ENCODE results near the gene EPSTI1.
A peak's percentile ranks its signal among the peaks of the same experiment; 100 is the strongest.
"Not testable (repeated sequence)": the region's sequence is repeated elsewhere in the genome, so short reads cannot be mapped to it uniquely, and the experiment has no call there.

The EPSTI1 gene, protein sequence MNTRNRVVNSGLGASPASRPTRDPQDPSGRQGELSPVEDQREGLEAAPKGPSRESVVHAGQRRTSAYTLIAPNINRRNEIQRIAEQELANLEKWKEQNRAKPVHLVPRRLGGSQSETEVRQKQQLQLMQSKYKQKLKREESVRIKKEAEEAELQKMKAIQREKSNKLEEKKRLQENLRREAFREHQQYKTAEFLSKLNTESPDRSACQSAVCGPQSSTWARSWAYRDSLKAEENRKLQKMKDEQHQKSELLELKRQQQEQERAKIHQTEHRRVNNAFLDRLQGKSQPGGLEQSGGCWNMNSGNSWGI

DNA sequence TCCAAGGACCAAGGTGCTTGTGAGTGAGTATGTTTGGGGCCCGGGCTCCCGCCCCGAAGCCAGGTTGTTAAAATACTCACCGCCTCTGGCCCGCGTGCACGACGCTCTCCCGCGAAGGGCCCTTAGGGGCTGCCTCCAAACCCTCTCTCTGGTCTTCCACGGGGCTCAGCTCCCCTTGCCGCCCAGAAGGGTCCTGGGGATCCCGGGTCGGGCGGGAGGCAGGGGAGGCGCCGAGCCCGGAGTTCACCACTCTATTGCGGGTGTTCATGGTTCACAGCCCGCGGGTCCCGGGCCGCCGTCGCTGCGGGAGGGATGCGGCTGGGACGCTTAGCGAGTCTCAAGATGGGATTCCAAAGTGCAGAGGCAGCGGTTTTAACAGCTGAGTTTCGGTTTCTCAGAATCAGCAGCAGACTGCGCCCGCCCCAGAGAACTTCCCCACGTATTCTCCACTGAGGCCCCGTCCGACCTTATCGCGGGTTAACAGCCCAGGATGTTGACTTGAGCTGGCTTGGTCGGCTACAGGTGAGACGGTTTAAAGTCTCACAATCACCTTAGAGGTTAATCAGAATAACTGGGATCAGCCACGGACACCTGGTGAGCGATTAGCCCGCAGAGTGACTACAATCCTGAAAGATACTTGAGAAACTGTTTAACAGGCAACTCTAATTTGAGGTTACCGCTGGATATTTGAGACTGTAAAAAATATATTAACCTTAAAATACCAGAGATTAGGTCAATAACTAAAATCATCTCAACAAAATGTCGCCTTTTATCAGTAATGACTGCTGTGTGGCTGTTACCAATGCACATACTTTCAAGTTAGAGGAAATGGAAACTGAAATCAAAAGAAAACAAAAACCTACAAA is at the start of gene EPSTI1:
EPSTI1 (minus strand) TSS at position 344 of the 866 bp plus-strand sequence; CDS start at position 268, 76 bp downstream.
- Mint-ChIP-seq H3K27me3 (no peaks in the 10 kb centered on the region), H3K36me3 (ENCODE audit: low read depth) (no peaks in the 10 kb centered on the region), H3K4me3 (peak within 1 kb of the TSS; percentile 88), H3K9me3 (no peaks in the 10 kb centered on the region), H3K27ac (peak within 1 kb of the TSS; percentile 98), H3K4me1 (peaks cover 70% of the 10 kb centered on the region)
- ATAC-seq (peak; percentile 89), DNase-seq (peak; percentile 72)

DNA sequence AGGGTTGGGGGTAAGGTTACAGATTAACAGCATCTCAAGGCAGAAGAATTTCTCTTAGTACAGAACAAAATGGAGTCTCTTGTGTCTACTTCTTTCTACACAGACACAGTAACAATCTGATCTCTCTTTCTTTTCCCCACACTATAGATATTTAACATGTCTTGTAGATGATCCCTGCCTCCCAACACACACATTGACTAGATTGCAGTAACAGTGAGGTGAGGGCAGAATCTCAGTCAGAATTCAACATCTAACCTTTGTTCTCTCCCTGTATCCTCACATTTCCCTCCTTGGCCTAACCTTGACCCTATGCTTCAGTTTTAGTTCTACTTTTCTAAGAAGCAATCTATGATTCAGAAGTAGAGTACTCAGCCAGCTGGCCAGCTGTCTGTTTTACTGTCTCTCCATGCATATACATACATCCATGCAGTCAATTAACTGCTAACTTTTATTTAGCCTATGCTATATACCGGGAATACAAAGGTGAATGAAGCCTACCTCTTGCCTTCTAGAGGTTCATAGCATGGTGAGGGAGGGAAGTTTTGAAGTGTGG is 49.4 kb upstream of the EPSTI1 start:
- no peak overlapping the region for H3K4me3 Mint-ChIP-seq
- peaks cover 49% of the 10 kb centered on the region for H3K4me1 Mint-ChIP-seq
- H3K36me3 Mint-ChIP-seq (ENCODE audit: low read depth) = no peaks in the 10 kb centered on the region
- no peak for DNase-seq
- no peak for ATAC-seq
- no peaks in the 10 kb centered on the region for H3K9me3 Mint-ChIP-seq
- no peak overlapping the region for H3K27ac Mint-ChIP-seq
- H3K27me3 Mint-ChIP-seq = no peaks in the 10 kb centered on the region

DNA sequence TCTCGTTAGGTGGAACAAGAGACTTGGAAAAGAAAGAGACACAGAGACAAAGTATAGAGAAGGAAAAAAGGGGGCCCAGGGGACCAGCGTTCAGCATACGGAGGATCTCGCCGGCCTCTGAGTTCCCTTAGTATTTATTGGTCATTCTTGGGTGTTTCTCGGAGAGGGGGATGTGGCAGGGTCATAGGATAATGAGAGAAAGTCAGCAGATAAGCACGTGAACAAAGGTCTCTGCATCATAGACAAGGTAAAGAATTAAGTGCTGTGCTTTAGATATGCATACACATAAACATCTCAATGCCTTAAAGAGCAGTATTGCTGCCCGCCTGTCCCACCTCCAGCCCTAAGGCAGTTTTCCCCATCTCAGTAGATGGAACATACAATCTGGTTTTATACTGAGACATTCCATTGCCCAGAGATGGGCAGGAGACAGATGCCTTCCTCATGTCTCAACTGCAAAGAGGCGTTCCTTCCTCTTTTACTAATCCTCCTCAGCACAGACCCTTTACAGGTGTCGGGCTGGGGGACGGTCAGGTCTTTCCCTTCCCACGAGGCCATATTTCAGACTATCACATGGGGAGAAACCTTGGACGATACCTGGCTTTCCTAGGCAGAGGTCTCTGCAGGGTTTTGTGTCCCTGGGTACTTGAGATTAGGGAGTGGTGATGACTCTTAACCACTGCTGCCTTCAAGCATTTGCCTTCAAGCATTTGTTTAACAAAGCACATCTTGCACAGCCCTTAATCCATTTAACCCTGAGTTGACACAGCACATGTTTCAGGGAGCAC is 48.7 kb upstream of the EPSTI1 start:
- not testable (repeated sequence) for H3K27ac Mint-ChIP-seq; H3K4me3 Mint-ChIP-seq; DNase-seq; H3K9me3 Mint-ChIP-seq; ATAC-seq; H3K27me3 Mint-ChIP-seq; H3K36me3 Mint-ChIP-seq (ENCODE audit: low read depth)
- peaks cover 43% of the 10 kb centered on the region for H3K4me1 Mint-ChIP-seq

DNA sequence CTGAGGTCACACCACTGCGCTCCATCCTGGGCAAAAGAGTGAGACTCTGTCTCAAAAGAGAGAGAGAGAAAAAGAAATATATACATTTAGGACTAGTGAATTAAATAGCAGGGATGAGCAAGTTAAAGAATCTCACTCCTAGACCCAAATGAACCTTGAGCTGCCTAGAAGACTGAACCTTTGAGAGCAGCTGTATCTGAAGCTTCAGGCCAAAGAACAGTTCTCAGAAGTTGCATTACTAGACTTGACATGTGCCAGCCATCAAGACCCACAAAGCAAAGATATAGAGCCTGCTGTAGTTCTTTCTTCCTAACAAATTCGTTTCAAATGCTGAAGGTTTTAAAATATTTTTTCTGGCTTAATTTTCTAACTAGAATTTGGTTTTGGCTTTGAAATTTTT is 47.9 kb upstream of the EPSTI1 start:
- no peaks in the 10 kb centered on the region for H3K27me3 Mint-ChIP-seq
- no peak for DNase-seq
- H3K36me3 Mint-ChIP-seq (ENCODE audit: low read depth) = peaks cover 1% of the 10 kb centered on the region
- H3K4me1 Mint-ChIP-seq = peaks cover 35% of the 10 kb centered on the region
- H3K27ac Mint-ChIP-seq = no peak overlapping the region
- H3K4me3 Mint-ChIP-seq = no peak overlapping the region
- H3K9me3 Mint-ChIP-seq = no peaks in the 10 kb centered on the region
- no peak for ATAC-seq

DNA sequence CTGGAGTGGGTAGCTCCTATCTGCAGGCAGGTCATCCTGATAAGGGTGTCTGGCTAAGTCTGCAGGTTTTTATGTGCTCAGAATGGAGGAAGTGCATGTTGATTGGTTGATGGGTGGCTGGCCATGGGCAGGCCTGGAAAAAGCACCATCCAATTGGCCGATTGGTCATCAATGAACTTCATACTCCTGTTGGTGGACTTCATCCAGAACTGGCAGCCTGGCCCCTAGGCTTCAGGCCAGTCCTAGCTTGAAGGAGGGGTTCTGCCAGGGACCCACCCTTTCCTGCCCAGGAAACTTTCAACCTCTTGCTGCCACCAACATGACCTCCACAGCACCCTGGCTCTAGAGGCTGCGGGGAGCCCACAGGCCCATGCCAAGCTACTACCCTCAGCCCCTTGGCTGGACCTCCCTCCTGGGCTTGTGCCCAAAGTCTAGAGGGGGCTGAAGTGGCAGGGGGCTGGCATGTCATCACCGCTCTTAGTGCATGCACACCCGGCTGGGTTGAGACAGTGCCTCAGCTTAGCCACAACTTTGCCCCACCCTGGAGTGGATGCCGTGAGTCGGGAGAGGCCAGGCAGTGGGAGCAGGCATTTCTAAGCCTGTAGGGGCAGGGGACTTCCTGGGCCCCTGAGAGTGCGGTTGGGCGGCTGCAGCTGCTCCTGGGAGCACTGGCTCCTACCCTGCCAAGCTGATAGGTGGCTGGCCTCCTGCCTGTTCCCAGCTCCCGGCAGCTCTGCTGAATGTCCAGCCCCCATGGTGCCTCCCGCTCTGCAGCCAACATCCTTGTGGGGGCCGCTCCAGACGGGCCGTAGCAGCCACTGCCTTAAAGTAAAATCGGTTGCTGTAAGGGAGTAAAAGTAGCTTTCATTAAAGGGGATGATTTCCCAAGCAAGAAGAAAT is 44.6 kb upstream of the EPSTI1 start:
- Mint-ChIP-seq H3K9me3 (peaks cover 10% of the 10 kb centered on the region), H3K27ac (no peak overlapping the region), H3K27me3 (no peaks in the 10 kb centered on the region), H3K36me3 (ENCODE audit: low read depth) (peaks cover 19% of the 10 kb centered on the region), H3K4me3 (no peak overlapping the region), H3K4me1 (peaks cover 12% of the 10 kb centered on the region)
- ATAC-seq = no peak
- DNase-seq = no peak

DNA sequence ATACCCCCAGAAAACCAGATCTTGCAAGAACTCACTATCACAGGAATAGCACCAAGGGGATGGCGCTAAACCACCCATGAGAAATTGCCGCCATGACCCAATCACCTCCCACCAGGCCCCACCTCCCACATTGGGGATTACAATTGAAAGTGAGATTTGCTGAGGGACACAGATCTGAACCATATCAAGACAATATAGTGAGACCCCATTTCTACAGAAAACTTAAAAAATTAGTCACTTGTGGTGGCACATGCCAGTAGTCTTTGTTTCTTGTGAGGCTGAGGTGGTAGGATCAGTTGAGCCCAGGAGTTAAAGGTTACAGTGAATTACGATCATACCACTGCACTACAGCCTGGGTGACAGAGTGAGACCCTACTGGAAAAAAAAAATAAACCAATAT is 41.0 kb upstream of the EPSTI1 start:
- Mint-ChIP-seq H3K9me3 (peaks cover 10% of the 10 kb centered on the region), H3K27me3 (no peaks in the 10 kb centered on the region), H3K4me1 (peaks cover 14% of the 10 kb centered on the region), H3K4me3 (no peak overlapping the region), H3K36me3 (ENCODE audit: low read depth) (peaks cover 19% of the 10 kb centered on the region), H3K27ac (no peak overlapping the region)
- ATAC-seq = no peak
- no peak for DNase-seq

DNA sequence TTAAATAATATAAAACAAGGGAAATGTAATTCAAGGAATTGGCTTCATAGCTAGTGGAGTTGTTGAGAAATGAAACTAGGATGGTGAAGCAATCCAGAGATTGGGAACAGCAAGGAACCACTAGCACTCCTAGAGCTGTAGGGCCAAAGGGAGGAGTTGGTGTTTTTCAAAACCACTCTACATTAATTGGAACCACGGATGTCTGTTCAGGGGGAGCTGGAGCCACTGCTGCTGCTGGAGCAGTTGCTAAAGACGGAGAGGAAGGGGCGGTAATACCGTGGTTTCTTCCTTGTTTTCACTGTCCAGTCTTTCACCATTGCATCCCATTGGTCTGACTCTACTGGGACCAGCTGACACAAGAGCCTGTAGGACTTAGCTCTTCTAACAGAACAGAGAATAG is 39.8 kb upstream of the EPSTI1 start:
- H3K27ac Mint-ChIP-seq = no peak overlapping the region
- H3K36me3 Mint-ChIP-seq (ENCODE audit: low read depth) = peaks cover 19% of the 10 kb centered on the region
- H3K4me3 Mint-ChIP-seq = no peak overlapping the region
- H3K9me3 Mint-ChIP-seq = peaks cover 10% of the 10 kb centered on the region
- ATAC-seq = no peak
- H3K4me1 Mint-ChIP-seq = peaks cover 17% of the 10 kb centered on the region
- no peaks in the 10 kb centered on the region for H3K27me3 Mint-ChIP-seq
- DNase-seq = no peak

DNA sequence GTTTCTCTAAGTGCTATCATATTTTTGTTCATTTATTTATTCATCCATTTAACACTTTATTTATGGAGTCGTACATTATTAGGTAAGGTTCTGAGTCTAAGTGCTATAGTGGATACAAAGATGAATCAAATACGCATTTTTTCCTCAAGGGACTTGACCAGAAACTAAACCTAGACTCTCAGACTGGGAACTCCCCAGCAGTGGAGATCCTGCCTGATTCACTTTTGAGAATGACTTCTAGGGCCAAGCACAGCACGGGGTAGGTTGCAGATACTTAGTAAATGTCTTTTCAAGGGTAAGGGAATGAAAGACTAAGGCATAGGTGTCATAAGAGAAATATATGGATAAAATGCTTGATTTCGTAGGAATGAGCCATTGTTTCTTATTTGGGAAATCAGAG is 38.5 kb upstream of the EPSTI1 start:
- Mint-ChIP-seq H3K4me3 (no peak overlapping the region), H3K27ac (no peak overlapping the region), H3K9me3 (peaks cover 10% of the 10 kb centered on the region), H3K27me3 (no peaks in the 10 kb centered on the region), H3K36me3 (ENCODE audit: low read depth) (peaks cover 19% of the 10 kb centered on the region), H3K4me1 (peaks cover 20% of the 10 kb centered on the region)
- DNase-seq = no peak
- ATAC-seq = no peak

DNA sequence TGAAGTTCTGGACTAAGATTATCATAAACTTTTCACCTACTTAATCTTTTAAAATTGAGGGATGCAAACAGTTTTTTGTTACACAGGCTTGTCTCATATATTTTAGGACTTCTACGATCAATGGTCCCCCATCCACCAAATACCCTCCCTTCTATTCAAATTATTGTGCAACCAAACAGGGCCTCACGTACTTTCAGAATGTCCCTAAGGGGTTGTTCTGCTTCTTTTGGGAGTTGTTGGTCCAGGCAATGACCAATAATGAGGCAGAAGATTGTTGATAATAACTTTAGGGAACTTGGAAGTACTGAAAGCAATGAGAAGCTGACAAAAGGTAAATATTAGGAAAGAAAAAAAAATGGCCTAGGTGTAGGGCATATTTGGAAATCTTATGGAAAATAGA is 34.2 kb upstream of the EPSTI1 start:
- no peak overlapping the region for H3K4me3 Mint-ChIP-seq
- peaks cover 34% of the 10 kb centered on the region for H3K4me1 Mint-ChIP-seq
- DNase-seq (no peak), ATAC-seq (no peak)
- no peaks in the 10 kb centered on the region for H3K36me3 Mint-ChIP-seq (ENCODE audit: low read depth)
- no peaks in the 10 kb centered on the region for H3K9me3 Mint-ChIP-seq
- no peaks in the 10 kb centered on the region for H3K27me3 Mint-ChIP-seq
- no peak overlapping the region for H3K27ac Mint-ChIP-seq

DNA sequence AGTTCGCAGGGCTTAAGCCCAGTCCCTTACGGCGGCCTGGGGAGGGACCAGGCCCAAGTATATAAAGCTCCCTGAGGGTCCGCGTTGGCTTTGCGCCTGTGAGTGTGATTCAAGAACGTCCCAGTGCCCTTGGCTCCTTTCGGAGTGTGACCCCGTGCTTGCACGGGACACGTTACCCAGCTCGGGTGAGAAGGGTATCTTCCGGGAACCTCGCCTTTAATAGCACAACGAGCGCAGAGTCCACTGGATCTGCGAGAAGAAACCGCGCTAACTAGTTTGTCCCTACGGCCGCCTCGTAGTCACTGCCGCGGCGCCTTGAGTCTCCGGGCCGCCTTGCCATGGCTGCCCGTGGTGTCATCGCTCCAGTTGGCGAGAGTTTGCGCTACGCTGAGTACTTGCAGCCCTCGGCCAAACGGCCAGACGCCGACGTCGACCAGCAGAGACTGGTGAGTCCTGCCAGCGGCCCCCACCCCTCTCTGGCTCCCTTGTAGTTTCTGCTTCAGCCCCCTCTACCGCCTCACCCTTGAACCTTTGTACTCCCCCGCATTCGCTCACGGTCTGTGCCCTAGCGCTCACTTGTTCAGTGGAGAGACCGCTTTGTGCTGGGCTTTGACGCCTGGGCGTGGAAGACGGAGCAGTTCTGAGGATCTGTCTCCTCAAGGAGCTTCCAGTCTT is 31.4 kb upstream of the EPSTI1 start, which contains the start of gene DNAJC15:
DNAJC15 (plus strand) TSS at position 298 of the 675 bp plus-strand sequence; CDS start at position 339, 41 bp downstream.
- Mint-ChIP-seq H3K36me3 (ENCODE audit: low read depth) (no peaks in the 10 kb centered on the region), H3K4me1 (peaks cover 27% of the 10 kb centered on the region), H3K4me3 (peak within 1 kb of the TSS; percentile 89), H3K27me3 (no peaks in the 10 kb centered on the region), H3K27ac (peak within 1 kb of the TSS; percentile 91), H3K9me3 (no peaks in the 10 kb centered on the region)
- ATAC-seq (peak; percentile 89), DNase-seq (peak; percentile 57)

DNA sequence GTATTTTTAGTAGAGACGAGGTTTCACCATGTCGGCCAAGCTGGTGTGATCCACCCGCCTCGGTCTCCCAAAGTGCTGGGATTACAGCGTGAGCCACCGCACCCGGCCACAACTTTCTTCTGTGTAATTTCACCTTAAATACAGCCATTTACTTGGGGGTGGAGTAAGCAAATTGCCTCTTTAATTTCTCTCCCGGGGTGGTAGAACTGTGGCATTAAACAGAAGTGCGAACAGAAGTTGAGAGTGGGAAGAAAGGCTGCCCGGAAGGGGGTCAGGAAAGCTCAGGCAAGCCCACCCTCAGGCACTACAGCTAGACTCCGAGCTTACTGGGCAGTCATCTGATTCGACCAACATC is 30.9 kb upstream of the EPSTI1 start:
- H3K4me1 Mint-ChIP-seq = peaks cover 23% of the 10 kb centered on the region
- H3K36me3 Mint-ChIP-seq (ENCODE audit: low read depth) = no peaks in the 10 kb centered on the region
- ATAC-seq (no peak), DNase-seq (no peak)
- peak overlapping the region; percentile 91 for H3K27ac Mint-ChIP-seq
- H3K4me3 Mint-ChIP-seq = peak overlapping the region; percentile 89
- no peaks in the 10 kb centered on the region for H3K9me3 Mint-ChIP-seq
- no peaks in the 10 kb centered on the region for H3K27me3 Mint-ChIP-seq

DNA sequence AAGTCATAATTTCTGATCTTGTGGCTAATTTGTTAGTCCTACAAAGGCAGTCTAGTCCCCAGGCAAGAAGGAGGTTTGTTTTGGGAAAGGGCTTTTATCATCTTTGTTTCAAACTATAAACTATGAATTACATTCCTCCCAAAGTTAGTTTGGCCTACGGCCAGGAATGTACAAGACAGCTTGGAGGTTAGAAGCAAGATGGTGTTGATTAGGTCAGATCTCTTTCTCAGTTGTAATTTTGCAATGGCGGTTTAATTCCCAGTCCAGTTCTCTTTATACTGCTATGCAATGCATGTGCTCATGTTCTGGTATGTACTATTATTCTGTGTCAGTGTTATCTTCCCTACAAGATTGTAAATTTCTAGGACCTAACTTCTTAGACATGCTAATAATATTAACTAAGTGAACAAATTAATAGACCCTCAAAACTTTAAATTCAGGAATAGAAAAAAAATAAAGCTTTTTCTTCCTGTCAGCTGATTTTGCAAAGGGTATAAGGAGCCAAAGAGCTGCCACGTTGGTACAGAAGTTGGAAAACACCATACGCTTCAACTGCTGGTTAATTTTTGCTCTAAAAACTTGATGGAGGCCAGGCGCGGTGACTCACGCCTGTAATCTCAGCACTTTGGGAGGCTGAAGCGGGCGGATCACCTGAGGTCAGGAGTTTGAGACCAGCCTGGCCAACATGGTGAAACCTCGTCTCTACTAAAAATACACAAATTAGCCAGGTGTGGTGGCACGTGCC is 30.1 kb upstream of the EPSTI1 start:
- H3K4me1 Mint-ChIP-seq = peaks cover 21% of the 10 kb centered on the region
- no peaks in the 10 kb centered on the region for H3K36me3 Mint-ChIP-seq (ENCODE audit: low read depth)
- no peaks in the 10 kb centered on the region for H3K27me3 Mint-ChIP-seq
- ATAC-seq = no peak
- H3K4me3 Mint-ChIP-seq = no peak overlapping the region
- no peaks in the 10 kb centered on the region for H3K9me3 Mint-ChIP-seq
- DNase-seq = no peak
- no peak overlapping the region for H3K27ac Mint-ChIP-seq

DNA sequence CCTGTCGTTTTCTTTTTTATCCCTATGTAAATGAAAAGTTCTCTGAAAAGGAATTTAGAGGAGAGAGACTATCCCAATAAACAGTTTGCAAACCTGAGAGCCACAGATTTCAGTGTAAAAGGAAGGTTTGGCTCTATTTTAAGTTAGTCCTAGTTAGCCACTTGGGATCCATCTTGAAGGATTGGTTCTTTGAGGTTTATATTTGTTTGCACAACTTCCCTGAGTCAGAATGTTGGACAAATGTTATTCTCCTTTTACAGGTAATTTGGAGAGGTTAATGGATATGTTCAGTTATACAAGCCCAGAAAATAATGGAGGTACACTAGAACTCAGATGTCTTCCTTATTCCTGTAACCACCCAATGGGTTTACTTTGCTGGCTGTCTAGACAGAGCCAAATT is 28.8 kb upstream of the EPSTI1 start:
- DNase-seq = no peak
- Mint-ChIP-seq H3K4me1 (peaks cover 17% of the 10 kb centered on the region), H3K36me3 (ENCODE audit: low read depth) (no peaks in the 10 kb centered on the region), H3K4me3 (no peak overlapping the region), H3K27ac (no peak overlapping the region), H3K27me3 (no peaks in the 10 kb centered on the region), H3K9me3 (no peaks in the 10 kb centered on the region)
- no peak for ATAC-seq

All from activated naive CD8-positive, alpha-beta T cell treated with anti-CD3 and anti-CD28 coated beads, Interleukin-2, amount 50 U/mL, for 24 hours (primary cell).